ENCODE results near the gene SV2C.
"Not testable (repeated sequence)": the region's sequence is repeated elsewhere in the genome, so short reads cannot be mapped to it uniquely, and the experiment has no call there.

Gene SV2C

GRCh38 chr5:76336253-76336809, 253.1 kb downstream of the SV2C start:
- H3K27ac ChIP-seq (ENCODE audit: low read length); H3K9ac ChIP-seq (ENCODE audit: low read depth, low read length); H3K9me3 ChIP-seq (ENCODE audit: insufficient read depth, low read depth, low read length); H3K36me3 ChIP-seq (ENCODE audit: insufficient read depth, low read depth, low read length); H3K4me3 ChIP-seq (ENCODE audit: low read length); H3K27me3 ChIP-seq (ENCODE audit: insufficient read depth, low read length): not testable (repeated sequence)
- peaks cover 14% of the 10 kb centered on the region for H3K4me1 ChIP-seq (ENCODE audit: insufficient read depth, low read length)

- no peak overlapping the region for H3K27ac ChIP-seq (ENCODE audit: low read length)
- no peaks in the 10 kb centered on the region for H3K27me3 ChIP-seq (ENCODE audit: insufficient read depth, low read length)
- peaks cover 18% of the 10 kb centered on the region; the same call in 1 of the 2 replicates for H3K4me1 ChIP-seq (ENCODE audit: insufficient read depth, low read length)
- no peak overlapping the region for H3K4me3 ChIP-seq (ENCODE audit: low read length)
- no peak overlapping the region for H3K9ac ChIP-seq (ENCODE audit: low read depth, low read length)
- H3K36me3 ChIP-seq (ENCODE audit: insufficient read depth, low read depth, low read length): no peaks in the 10 kb centered on the region
- peaks cover 5% of the 10 kb centered on the region for H3K9me3 ChIP-seq (ENCODE audit: insufficient read depth, low read depth, low read length)
Measured at GRCh38 chr5:76337953-76338451, 254.8 kb downstream of the SV2C start.

- Histone ChIP-seq H3K27ac (ENCODE audit: low read length) (no peak overlapping the region), H3K36me3 (ENCODE audit: insufficient read depth, low read depth, low read length) (no peaks in the 10 kb centered on the region), H3K4me1 (ENCODE audit: insufficient read depth, low read length) (peaks cover 18% of the 10 kb centered on the region; the same call in 1 of the 2 replicates), H3K4me3 (ENCODE audit: low read length) (no peak overlapping the region), H3K27me3 (ENCODE audit: insufficient read depth, low read length) (no peaks in the 10 kb centered on the region), H3K9me3 (ENCODE audit: insufficient read depth, low read depth, low read length) (peaks cover 5% of the 10 kb centered on the region), H3K9ac (ENCODE audit: low read depth, low read length) (no peak overlapping the region)
Measured at GRCh38 chr5:76339919-76340318, 256.7 kb downstream of the SV2C start.

- Histone ChIP-seq H3K36me3 (ENCODE audit: insufficient read depth, low read depth, low read length) (no peaks in the 10 kb centered on the region), H3K4me1 (ENCODE audit: insufficient read depth, low read length) (peaks cover 18% of the 10 kb centered on the region; the same call in 1 of the 2 replicates), H3K9me3 (ENCODE audit: insufficient read depth, low read depth, low read length) (peaks cover 1% of the 10 kb centered on the region; the same call in 1 of the 2 replicates), H3K9ac (ENCODE audit: low read depth, low read length) (no peak overlapping the region), H3K27me3 (ENCODE audit: insufficient read depth, low read length) (no peaks in the 10 kb centered on the region), H3K27ac (ENCODE audit: low read length) (no peak overlapping the region), H3K4me3 (ENCODE audit: low read length) (no peak overlapping the region)
Measured at GRCh38 chr5:76341651-76342334, 258.6 kb downstream of the SV2C start.

- Histone ChIP-seq H3K27me3 (ENCODE audit: insufficient read depth, low read length) (no peaks in the 10 kb centered on the region), H3K9me3 (ENCODE audit: insufficient read depth, low read depth, low read length) (no peaks in the 10 kb centered on the region), H3K4me3 (ENCODE audit: low read length) (no peak overlapping the region), H3K36me3 (ENCODE audit: insufficient read depth, low read depth, low read length) (no peaks in the 10 kb centered on the region), H3K4me1 (ENCODE audit: insufficient read depth, low read length) (peaks cover 17% of the 10 kb centered on the region; the same call in 1 of the 2 replicates), H3K27ac (ENCODE audit: low read length) (no peak overlapping the region), H3K9ac (ENCODE audit: low read depth, low read length) (no peak overlapping the region)
Measured at GRCh38 chr5:76342474-76342873, 259.3 kb downstream of the SV2C start.

- Histone ChIP-seq H3K9me3 (ENCODE audit: insufficient read depth, low read depth, low read length) (no peaks in the 10 kb centered on the region), H3K27ac (ENCODE audit: low read length) (no peak overlapping the region), H3K36me3 (ENCODE audit: insufficient read depth, low read depth, low read length) (no peaks in the 10 kb centered on the region), H3K4me3 (ENCODE audit: low read length) (no peak overlapping the region), H3K27me3 (ENCODE audit: insufficient read depth, low read length) (no peaks in the 10 kb centered on the region), H3K4me1 (ENCODE audit: insufficient read depth, low read length) (peaks cover 11% of the 10 kb centered on the region; the same call in 1 of the 2 replicates), H3K9ac (ENCODE audit: low read depth, low read length) (no peak overlapping the region)
Measured at GRCh38 chr5:76345582-76345981, 262.4 kb downstream of the SV2C start.

GRCh38 chr5:76351176-76351575, 268.0 kb downstream of the SV2C start:
- H3K27me3 ChIP-seq (ENCODE audit: insufficient read depth, low read length): no peaks in the 10 kb centered on the region
- peaks cover 4% of the 10 kb centered on the region for H3K4me1 ChIP-seq (ENCODE audit: insufficient read depth, low read length)
- no peak overlapping the region for H3K27ac ChIP-seq (ENCODE audit: low read length)
- no peaks in the 10 kb centered on the region for H3K9me3 ChIP-seq (ENCODE audit: insufficient read depth, low read depth, low read length)
- H3K4me3 ChIP-seq (ENCODE audit: low read length): no peak overlapping the region
- H3K36me3 ChIP-seq (ENCODE audit: insufficient read depth, low read depth, low read length): no peaks in the 10 kb centered on the region
- H3K9ac ChIP-seq (ENCODE audit: low read depth, low read length): no peak overlapping the region

GRCh38 chr5:76351577-76351976, 268.4 kb downstream of the SV2C start:
- no peaks in the 10 kb centered on the region for H3K36me3 ChIP-seq (ENCODE audit: insufficient read depth, low read depth, low read length)
- H3K27ac ChIP-seq (ENCODE audit: low read length): no peak overlapping the region
- H3K4me3 ChIP-seq (ENCODE audit: low read length): no peak overlapping the region
- H3K9me3 ChIP-seq (ENCODE audit: insufficient read depth, low read depth, low read length): no peaks in the 10 kb centered on the region
- H3K4me1 ChIP-seq (ENCODE audit: insufficient read depth, low read length): peaks cover 4% of the 10 kb centered on the region
- H3K9ac ChIP-seq (ENCODE audit: low read depth, low read length): no peak overlapping the region
- no peaks in the 10 kb centered on the region for H3K27me3 ChIP-seq (ENCODE audit: insufficient read depth, low read length)

GRCh38 chr5:76356887-76357286, 273.7 kb downstream of the SV2C start:
- H3K36me3 ChIP-seq (ENCODE audit: insufficient read depth, low read depth, low read length): no peaks in the 10 kb centered on the region
- H3K27me3 ChIP-seq (ENCODE audit: insufficient read depth, low read length): no peaks in the 10 kb centered on the region
- no peak overlapping the region for H3K27ac ChIP-seq (ENCODE audit: low read length)
- H3K4me3 ChIP-seq (ENCODE audit: low read length): no peak overlapping the region
- peaks cover 4% of the 10 kb centered on the region for H3K4me1 ChIP-seq (ENCODE audit: insufficient read depth, low read length)
- no peaks in the 10 kb centered on the region for H3K9me3 ChIP-seq (ENCODE audit: insufficient read depth, low read depth, low read length)
- H3K9ac ChIP-seq (ENCODE audit: low read depth, low read length): no peak overlapping the region

- no peak overlapping the region for H3K4me3 ChIP-seq (ENCODE audit: low read length)
- no peak overlapping the region for H3K27ac ChIP-seq (ENCODE audit: low read length)
- no peaks in the 10 kb centered on the region for H3K4me1 ChIP-seq (ENCODE audit: insufficient read depth, low read length)
- H3K9me3 ChIP-seq (ENCODE audit: insufficient read depth, low read depth, low read length): no peaks in the 10 kb centered on the region
- H3K27me3 ChIP-seq (ENCODE audit: insufficient read depth, low read length): no peaks in the 10 kb centered on the region
- no peaks in the 10 kb centered on the region for H3K36me3 ChIP-seq (ENCODE audit: insufficient read depth, low read depth, low read length)
- H3K9ac ChIP-seq (ENCODE audit: low read depth, low read length): no peak overlapping the region
Measured at GRCh38 chr5:76363352-76364225, 280.4 kb downstream of the SV2C start.

- Histone ChIP-seq H3K4me1 (ENCODE audit: insufficient read depth, low read length) (no peaks in the 10 kb centered on the region), H3K36me3 (ENCODE audit: insufficient read depth, low read depth, low read length) (no peaks in the 10 kb centered on the region), H3K9ac (ENCODE audit: low read depth, low read length) (no peak overlapping the region), H3K27ac (ENCODE audit: low read length) (no peak overlapping the region), H3K9me3 (ENCODE audit: insufficient read depth, low read depth, low read length) (no peaks in the 10 kb centered on the region), H3K27me3 (ENCODE audit: insufficient read depth, low read length) (no peaks in the 10 kb centered on the region), H3K4me3 (ENCODE audit: low read length) (no peak overlapping the region)
Measured at GRCh38 chr5:76364226-76364589, 281.0 kb downstream of the SV2C start.

Measured in iPS-20b (cell line).